Endodermal cell (in vitro differentiated cells): ENCODE measurements around the gene ADCY3. TPM values are rescaled to one million over a fixed set of nuclear protein-coding genes. Genes with fewer than 3 reads are reported as not detected.

Source experiments
- DNase-seq: peaks from one replicate; pipeline ENCODE4 v3.0.0-alpha.2; 2017
- H3K27ac ChIP-seq: 2 replicates; pipeline ENCODE4 v1.5.1; 2013; ENCODE audit warnings: mild to moderate bottlenecking, low read depth, low read length, moderate library complexity
- H3K27me3 ChIP-seq: 2 replicates; pipeline ENCODE4 v1.6.1; 2013; ENCODE audit warnings: mild to moderate bottlenecking, low read length, moderate library complexity; ENCODE audit not compliant: insufficient read depth, control insufficient read depth, poor library complexity, severe bottlenecking
- H3K36me3 ChIP-seq: 2 replicates; pipeline ENCODE4 v1.7.0; 2013; ENCODE audit warnings: mild to moderate bottlenecking, low read length, moderate library complexity; ENCODE audit not compliant: control insufficient read depth, insufficient read depth
- H3K4me1 ChIP-seq: one replicate; pipeline ENCODE4 v1.7.0; 2013; ENCODE audit warnings: low read length; ENCODE audit not compliant: control insufficient read depth, insufficient read depth
- H3K4me3 ChIP-seq: 2 replicates; pipeline ENCODE4 v1.5.1; 2013; ENCODE audit warnings: mild to moderate bottlenecking, low read length, moderate library complexity
- H3K9ac ChIP-seq: 2 replicates; pipeline ENCODE4 v1.6.1; 2013; ENCODE audit warnings: mild to moderate bottlenecking, low read length, moderate library complexity; ENCODE audit not compliant: poor library complexity, severe bottlenecking; ENCODE audit errors: extremely low read depth
- H3K9me3 ChIP-seq: 2 replicates; pipeline ENCODE4 v1.6.1; 2013; ENCODE audit warnings: mild to moderate bottlenecking, low read length, moderate library complexity; ENCODE audit not compliant: control insufficient read depth
- H3K27ac Mint-ChIP-seq: 2 replicates; pipeline ENCODE4 v1.8.0; 2020; ENCODE audit warnings: mixed read lengths
- H3K27me3 Mint-ChIP-seq: 2 replicates; pipeline ENCODE4 v1.8.0; 2021; ENCODE audit warnings: mild to moderate bottlenecking, mixed read lengths; ENCODE audit not compliant: insufficient read depth
- H3K36me3 Mint-ChIP-seq: 2 replicates; pipeline ENCODE4 v1.8.0; 2020; ENCODE audit warnings: low read depth, mixed read lengths
- H3K4me1 Mint-ChIP-seq: 2 replicates; pipeline ENCODE4 v1.8.0; 2020; ENCODE audit warnings: mixed read lengths
- H3K4me3 Mint-ChIP-seq: 2 replicates; pipeline ENCODE4 v1.8.0; 2020; ENCODE audit warnings: mild to moderate bottlenecking, moderate library complexity, mixed read lengths
- H3K9me3 Mint-ChIP-seq: 2 replicates; pipeline ENCODE4 v1.8.0; 2020; ENCODE audit warnings: mild to moderate bottlenecking, mixed read lengths
- CTCF ChIP-seq: fragments of 200-600 bp; sonication (generic); conservative IDR thresholded peaks from 2 replicates; pipeline ENCODE4 v1.5.0; 2021; ENCODE audit warnings: antibody characterized with exemption, mild to moderate bottlenecking
- WGBS, 2 experiments: methylation state at CpG; one replicate each; pipeline versions ENCODE4 v1.1.5 to v1.1.7; 2013; ENCODE audit warnings: missing lambda C conversion rate in 2 of 2, mixed read lengths in 1 of 2; ENCODE audit not compliant: insufficient coverage in 1 of 2, insufficient read length in 1 of 2; 5-methylcytosine and 5-hydroxymethylcytosine counted together
- total RNA-seq, 2 donors: library from RNA; stranded (reverse); fragmentation: NEBNext Ultra II Directional in 1 of 2; extraction: Animal tissue kit (Norgen Biotek cat#: 25700) in 1 of 2; gene quantifications; 2 replicates in 1 of 2; 3 replicates in 1 of 2; pipeline ENCODE4 v1.2.1, GENCODE V29; 2021

Gene ADCY3
- total RNA-seq, 2 donors from 2014 or later: 29.8 to 41.2 TPM

- Mint-ChIP-seq H3K27me3 (no peaks in the 10 kb centered on the region), H3K36me3 (peaks cover 29% of the 10 kb centered on the region), H3K4me3 (no peak overlapping the region), H3K9me3 (peaks cover 1% of the 10 kb centered on the region), H3K27ac (peak overlapping the region; percentile 16), H3K4me1 (peaks cover 14% of the 10 kb centered on the region)
- no peaks in the 10 kb centered on the region for H3K27me3 ChIP-seq
- H3K9ac ChIP-seq: no peak overlapping the region
- no peak for TF ChIP-seq CTCF
- H3K4me1 ChIP-seq: no peaks in the 10 kb centered on the region
- H3K36me3 ChIP-seq: peaks cover 4% of the 10 kb centered on the region
- peak overlapping the region; percentile 75 for H3K27ac ChIP-seq
- no peak for DNase-seq
- no peak overlapping the region for H3K4me3 ChIP-seq
- 76 to 80% methylated on average over 8 to 9 of the region's 9 CpGs for WGBS, 2 experiments
- peaks cover 6% of the 10 kb centered on the region for H3K9me3 ChIP-seq
Observed at GRCh38 chr2:24832521-24832920, 87.5 kb downstream of the ADCY3 start.

- no peaks in the 10 kb centered on the region for H3K4me1 ChIP-seq
- H3K27ac ChIP-seq: peak overlapping the region; percentile 75
- H3K4me3 ChIP-seq: no peak overlapping the region
- peaks cover 4% of the 10 kb centered on the region for H3K36me3 ChIP-seq
- no peak for DNase-seq
- Mint-ChIP-seq H3K9me3 (peaks cover 1% of the 10 kb centered on the region), H3K4me3 (no peak overlapping the region), H3K27me3 (no peaks in the 10 kb centered on the region), H3K27ac (peak overlapping the region; percentile 16), H3K36me3 (peaks cover 29% of the 10 kb centered on the region), H3K4me1 (peaks cover 19% of the 10 kb centered on the region)
- TF ChIP-seq CTCF: no peak
- H3K9ac ChIP-seq: no peak overlapping the region
- peaks cover 6% of the 10 kb centered on the region for H3K9me3 ChIP-seq
- no peaks in the 10 kb centered on the region for H3K27me3 ChIP-seq
- 50 to 85% methylated on average over 7 to 14 of the region's 14 CpGs for WGBS, 2 experiments
Observed at GRCh38 chr2:24832073-24832461, 88.0 kb downstream of the ADCY3 start.

- Histone ChIP-seq H3K27me3 (no peaks in the 10 kb centered on the region), H3K36me3 (peaks cover 4% of the 10 kb centered on the region), H3K9me3 (peaks cover 6% of the 10 kb centered on the region), H3K27ac (peak overlapping the region; percentile 0), H3K4me1 (no peaks in the 10 kb centered on the region), H3K9ac (no peak overlapping the region), H3K4me3 (no peak overlapping the region)
- TF ChIP-seq CTCF: no peak
- no peaks in the 10 kb centered on the region for H3K27me3 Mint-ChIP-seq
- 89 to 91% methylated on average over 2 to 12 of the region's 18 CpGs for WGBS, 2 experiments
- H3K36me3 Mint-ChIP-seq: peaks cover 29% of the 10 kb centered on the region
- peaks cover 19% of the 10 kb centered on the region for H3K4me1 Mint-ChIP-seq
- H3K27ac Mint-ChIP-seq: no peak overlapping the region
- DNase-seq: no peak
- H3K4me3 Mint-ChIP-seq: no peak overlapping the region
- peaks cover 1% of the 10 kb centered on the region for H3K9me3 Mint-ChIP-seq
Observed at GRCh38 chr2:24831221-24832072, 88.6 kb downstream of the ADCY3 start.
